Calu3 (cell line): ENCODE results near the gene PSMD3. TPM values are rescaled to one million over a fixed set of nuclear protein-coding genes. Genes with fewer than 3 reads are reported as not detected.
A peak's percentile ranks its signal among the peaks of the same experiment; 100 is the strongest.

ENCODE experiments used
- BruUV-seq: library from RNA; stranded (reverse); fragments of 400-500 nt; replicated peaks from 2 replicates; lab custom pipeline; 2021; lab: Mats Ljungman, UMichigan
- CTCF ChIA-PET: fragments of 300-600 bp; sonication (Branson Sonifier 250); formaldehyde crosslinking; loops from one replicate; lab custom pipeline; 2022; ENCODE audit warnings: antibody characterized with exemption; lab: Charles Lee
- DNase-seq: peaks from one replicate; pipeline ENCODE4 v3.0.0; 2022
- H3K27ac Mint-ChIP-seq: one replicate; pipeline ENCODE4 v1.8.0; 2022; ENCODE audit warnings: mixed read lengths; ENCODE audit not compliant: unreplicated experiment
- H3K27me3 Mint-ChIP-seq: one replicate; pipeline ENCODE4 v1.8.0; 2022; ENCODE audit warnings: mixed read lengths; ENCODE audit not compliant: unreplicated experiment
- H3K36me3 Mint-ChIP-seq: one replicate; pipeline ENCODE4 v1.8.0; 2022; ENCODE audit warnings: mild to moderate bottlenecking, moderate library complexity, mixed read lengths; ENCODE audit not compliant: insufficient read depth, unreplicated experiment
- H3K4me1 Mint-ChIP-seq: one replicate; pipeline ENCODE4 v1.8.0; 2022; ENCODE audit warnings: mild to moderate bottlenecking, low read depth, mixed read lengths; ENCODE audit not compliant: unreplicated experiment
- H3K4me3 Mint-ChIP-seq: one replicate; pipeline ENCODE4 v1.8.0; 2022; ENCODE audit warnings: mild to moderate bottlenecking, low read depth, moderate library complexity, mixed read lengths; ENCODE audit not compliant: unreplicated experiment
- H3K9me3 Mint-ChIP-seq: one replicate; pipeline ENCODE4 v1.8.0; 2022; ENCODE audit warnings: low read depth, mixed read lengths; ENCODE audit not compliant: unreplicated experiment
- intact Hi-C: fragments of 100-400 bp; cut with micrococcal nuclease; formaldehyde crosslinking; loops from one replicate; pipeline ENCODE4 v1.10.0; 2022; ENCODE audit not compliant: unreplicated experiment
- total RNA-seq: library from RNA; stranded (reverse); gene quantifications from 2 replicates; pipeline ENCODE4 v1.2.3, GENCODE V29; 2022
- TF ChIP-seq, protein P1 (sequence below): fragments of 200-600 bp; IDR thresholded peaks from one replicate; pipeline ENCODE4 v1.8.0; 2022; ENCODE audit warnings: antibody characterized with exemption; ENCODE audit not compliant: unreplicated experiment

The PSMD3 gene
- total RNA-seq, 1 experiment from 2014 or later, result 2,179 TPM

DNA sequence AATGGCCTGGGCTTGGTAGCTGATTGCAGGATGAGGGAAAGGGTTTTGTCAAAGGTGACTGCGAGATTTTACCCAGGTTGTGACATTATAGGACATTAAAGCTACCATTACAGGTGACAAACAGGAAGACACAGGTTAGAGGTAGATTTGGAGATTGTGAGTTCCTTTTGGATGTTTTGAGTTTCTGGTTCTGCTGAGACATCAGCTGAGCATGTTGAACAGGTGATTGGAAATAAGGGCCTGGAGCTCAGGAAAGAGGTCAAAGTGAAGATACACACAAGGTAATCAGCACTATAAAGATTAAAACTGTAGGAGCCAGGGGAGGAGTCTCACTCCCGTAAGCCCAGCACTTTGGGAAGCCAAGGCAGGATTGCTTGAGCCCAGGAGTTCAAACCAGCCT, 11.8 kb upstream of the PSMD3 start:
- intact Hi-C loops, result no loop called here
- Mint-ChIP-seq H3K4me3 (no peak overlapping the region), H3K4me1 (peaks cover 32% of the 10 kb centered on the region), H3K9me3 (peaks cover 3% of the 10 kb centered on the region), H3K36me3 (peaks cover 21% of the 10 kb centered on the region), H3K27me3 (peaks cover 70% of the 10 kb centered on the region), H3K27ac (no peak overlapping the region)
- TF ChIP-seq, protein P1, sequence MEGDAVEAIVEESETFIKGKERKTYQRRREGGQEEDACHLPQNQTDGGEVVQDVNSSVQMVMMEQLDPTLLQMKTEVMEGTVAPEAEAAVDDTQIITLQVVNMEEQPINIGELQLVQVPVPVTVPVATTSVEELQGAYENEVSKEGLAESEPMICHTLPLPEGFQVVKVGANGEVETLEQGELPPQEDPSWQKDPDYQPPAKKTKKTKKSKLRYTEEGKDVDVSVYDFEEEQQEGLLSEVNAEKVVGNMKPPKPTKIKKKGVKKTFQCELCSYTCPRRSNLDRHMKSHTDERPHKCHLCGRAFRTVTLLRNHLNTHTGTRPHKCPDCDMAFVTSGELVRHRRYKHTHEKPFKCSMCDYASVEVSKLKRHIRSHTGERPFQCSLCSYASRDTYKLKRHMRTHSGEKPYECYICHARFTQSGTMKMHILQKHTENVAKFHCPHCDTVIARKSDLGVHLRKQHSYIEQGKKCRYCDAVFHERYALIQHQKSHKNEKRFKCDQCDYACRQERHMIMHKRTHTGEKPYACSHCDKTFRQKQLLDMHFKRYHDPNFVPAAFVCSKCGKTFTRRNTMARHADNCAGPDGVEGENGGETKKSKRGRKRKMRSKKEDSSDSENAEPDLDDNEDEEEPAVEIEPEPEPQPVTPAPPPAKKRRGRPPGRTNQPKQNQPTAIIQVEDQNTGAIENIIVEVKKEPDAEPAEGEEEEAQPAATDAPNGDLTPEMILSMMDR, result no peak
- BruUV-seq, result no TSS peak
- CTCF ChIA-PET, result interaction anchor here (0.6 to 109.6 kb wide), 28 partner anchors 1 to 1504 kb away, joined by 3 to 8195 read pairs (median 10); partner anchors contain the start of genes CSF3, ERBB2, GRB7 and GSDMA
- DNase-seq, result no peak

DNA sequence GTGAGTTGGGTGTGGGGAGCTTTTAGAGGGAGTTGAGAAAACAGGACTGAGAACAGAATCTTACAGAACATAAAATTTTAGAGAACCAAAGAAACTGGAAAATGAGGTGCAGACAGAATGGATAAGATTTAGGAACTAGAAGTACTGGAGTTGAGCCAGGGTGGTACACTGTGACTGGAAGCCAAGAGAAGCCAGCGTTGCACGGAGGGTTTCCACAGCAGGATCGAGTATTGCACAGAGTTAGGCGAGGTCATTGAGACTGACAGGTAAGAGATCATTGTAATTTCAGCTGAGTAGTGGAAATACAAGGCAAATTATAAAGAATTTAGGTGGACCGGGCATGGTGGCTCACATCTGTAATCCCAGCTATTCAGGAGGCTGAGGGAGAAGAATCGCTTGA, 11.2 kb upstream of the PSMD3 start:
- no TSS peak for BruUV-seq
- Mint-ChIP-seq H3K27ac (no peak overlapping the region), H3K4me3 (no peak overlapping the region), H3K27me3 (peaks cover 70% of the 10 kb centered on the region), H3K36me3 (peaks cover 21% of the 10 kb centered on the region), H3K4me1 (peaks cover 26% of the 10 kb centered on the region), H3K9me3 (peaks cover 3% of the 10 kb centered on the region)
- intact Hi-C loops, result no loop called here
- TF ChIP-seq, protein P1, result no peak
- DNase-seq, result peak; percentile 73
- CTCF ChIA-PET, result interaction anchor here (0.6 to 109.6 kb wide), 29 partner anchors 1 to 1147 kb away, joined by 3 to 8195 read pairs (median 9); partner anchors contain the start of genes CSF3, ERBB2, GRB7 and GSDMA

DNA sequence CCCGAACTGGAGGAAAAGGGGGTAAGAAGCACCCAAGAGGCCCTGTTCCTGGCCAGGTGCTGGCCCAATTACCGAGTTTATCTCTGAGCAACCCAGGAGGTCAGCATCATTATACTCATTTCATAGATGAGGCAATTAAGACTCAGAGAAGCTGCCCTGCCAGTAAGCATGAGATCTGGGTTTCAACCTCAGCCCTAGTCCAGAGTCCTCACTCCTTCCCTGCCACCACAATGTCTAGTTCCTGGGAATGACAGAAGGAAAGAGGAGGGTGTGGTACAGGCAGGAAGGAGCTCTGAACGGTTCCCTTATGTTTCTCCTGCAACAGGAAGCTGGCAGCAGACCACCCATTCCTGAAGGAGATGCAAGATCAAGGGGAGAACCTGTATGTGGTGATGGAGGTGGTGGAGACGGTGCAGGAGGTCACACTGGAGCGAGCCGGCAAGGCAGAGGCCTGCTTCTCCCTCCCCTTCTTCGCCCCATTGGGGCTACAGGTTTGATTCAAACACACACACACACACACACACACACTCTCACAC, 10.4 kb upstream of the PSMD3 start:
- Mint-ChIP-seq H3K27me3 (peaks cover 69% of the 10 kb centered on the region), H3K4me3 (peak overlapping the region; percentile 5), H3K9me3 (peaks cover 3% of the 10 kb centered on the region), H3K4me1 (peaks cover 26% of the 10 kb centered on the region), H3K36me3 (peaks cover 21% of the 10 kb centered on the region), H3K27ac (no peak overlapping the region)
- TSS peak; percentile 41 for BruUV-seq
- TF ChIP-seq, protein P1, result no peak
- intact Hi-C loops, result loop anchor here (1.0 kb wide), 1 partner anchor 11 kb away; no protein-coding TSS in a partner anchor
- CTCF ChIA-PET, result interaction anchor here (0.6 to 109.6 kb wide), 23 partner anchors 2 to 1148 kb away, joined by 3 to 8195 read pairs (median 17); partner anchors contain the start of genes CSF3, ERBB2, GRB7 and GSDMA
- DNase-seq, result peak; percentile 83

DNA sequence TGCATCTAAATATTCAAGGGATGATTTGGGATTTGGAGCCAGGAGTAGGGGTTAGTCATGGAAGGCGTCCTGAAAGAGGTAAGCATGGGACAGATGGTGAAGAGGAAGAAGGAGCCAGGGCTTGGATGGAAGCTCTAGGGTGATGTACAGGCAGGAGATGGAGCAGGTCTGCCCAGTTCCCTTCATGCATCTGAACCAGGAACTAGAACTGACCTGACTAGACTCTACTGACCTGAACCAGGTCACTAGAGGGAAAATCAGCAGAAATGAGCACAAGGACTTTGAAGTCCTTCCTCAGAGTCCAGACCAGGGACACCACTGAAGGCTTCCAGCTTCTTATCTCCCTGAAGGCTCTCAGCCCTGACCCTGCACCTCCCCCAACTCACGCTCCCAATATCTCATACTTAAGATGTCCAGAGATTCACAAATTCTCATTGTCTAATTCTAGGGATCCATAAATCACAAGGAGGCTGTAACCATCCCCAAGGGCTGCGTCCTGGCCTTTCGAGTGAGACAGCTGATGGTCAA, 9.5 kb upstream of the PSMD3 start:
- H3K4me1 Mint-ChIP-seq, result peaks cover 26% of the 10 kb centered on the region
- H3K9me3 Mint-ChIP-seq, result peaks cover 3% of the 10 kb centered on the region
- no peak overlapping the region for H3K4me3 Mint-ChIP-seq
- CTCF ChIA-PET, result interaction anchor here (0.5 to 109.6 kb wide), 27 partner anchors 3 to 798 kb away, joined by 3 to 8195 read pairs (median 11); partner anchors contain the start of genes CSF3, ERBB2, GRB7 and GSDMA
- H3K27me3 Mint-ChIP-seq, result peaks cover 73% of the 10 kb centered on the region
- DNase-seq, result no peak
- TF ChIP-seq, protein P1, result no peak
- no TSS peak for BruUV-seq
- H3K27ac Mint-ChIP-seq, result no peak overlapping the region
- H3K36me3 Mint-ChIP-seq, result peaks cover 21% of the 10 kb centered on the region
- intact Hi-C loops, result no loop called here
